Lower lobe of right lung (tissue), 2 donors: Measurements from ENCODE around the gene TCF4. TPM values are rescaled to one million over a fixed set of nuclear protein-coding genes. Genes with fewer than 3 reads are reported as not detected.
A peak's percentile ranks its signal among the peaks of the same experiment; 100 is the strongest.

Experiments
- ATAC-seq, 2 donors: fragments of 200-7000 bp; cut with Tn5 transposase; one replicate each; pipeline ENCODE4 v1.9.1; 2020 to 2022; ENCODE audit warnings: mild to moderate bottlenecking in 2 of 2, moderate library complexity in 2 of 2
- DNase-seq: peaks from one replicate; pipeline ENCODE4 v3.0.0-alpha.2; 2020
- H3K27ac ChIP-seq: fragments of 200-600 bp; one replicate; pipeline ENCODE4 v1.8.0; 2022
- H3K27me3 ChIP-seq: fragments of 200-600 bp; one replicate; pipeline ENCODE4 v1.8.0; 2022; ENCODE audit warnings: low read depth
- H3K36me3 ChIP-seq: fragments of 200-600 bp; one replicate; pipeline ENCODE4 v1.8.0; 2022; ENCODE audit warnings: mild to moderate bottlenecking
- H3K4me1 ChIP-seq: fragments of 200-600 bp; one replicate; pipeline ENCODE4 v1.8.0; 2022
- H3K4me3 ChIP-seq: fragments of 200-600 bp; one replicate; pipeline ENCODE4 v1.8.0; 2022; ENCODE audit warnings: mild to moderate bottlenecking
- H3K9me3 ChIP-seq: fragments of 200-600 bp; one replicate; pipeline ENCODE4 v1.8.0; 2022
- CTCF ChIP-seq: fragments of 200-600 bp; IDR thresholded peaks from one replicate; pipeline ENCODE4 v1.8.0; 2022; ENCODE audit warnings: antibody characterized with exemption, mild to moderate bottlenecking
- intact Hi-C: fragments of 100-400 bp; cut with DNase I; formaldehyde crosslinking; loops from one replicate; pipeline ENCODE4 v1.11.0; 2022
- total RNA-seq: library from RNA; stranded (reverse); fragmentation: NEBNext Ultra II Directional; extraction: Animal tissue kit (Norgen Biotek cat#: 25700); gene quantifications from one replicate; pipeline ENCODE4 v1.2.1, GENCODE V29; 2021
- donor health status: DM: no; HTN: yes; CAD: no; lungs with severe emphysema.

Gene TCF4
- total RNA-seq, 1 donor from 2014 or later = 112 TPM

DNA sequence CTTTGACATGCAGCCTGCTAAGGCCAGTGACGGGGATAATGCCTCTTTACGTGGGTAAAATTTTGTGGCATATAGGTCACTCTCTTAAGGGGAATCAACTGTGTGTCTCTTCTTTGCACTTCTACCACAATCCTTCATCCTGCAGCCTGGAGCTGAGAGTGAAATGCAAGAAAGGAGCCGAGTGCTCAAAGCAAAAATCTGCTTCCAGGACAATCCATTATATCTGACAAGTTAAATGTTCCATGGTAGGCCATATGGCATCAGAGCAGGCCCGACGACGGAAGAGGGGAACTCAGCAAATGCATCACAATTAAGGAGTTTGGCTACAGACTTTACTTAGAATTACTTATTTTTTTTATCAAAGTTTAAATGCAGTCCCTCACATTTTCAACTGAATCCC is 171.2 kb downstream of the TCF4 start:
- no peak for TF ChIP-seq CTCF
- Histone ChIP-seq H3K27ac (peak overlapping the region; percentile 9), H3K4me1 (peaks cover 26% of the 10 kb centered on the region), H3K36me3 (no peaks in the 10 kb centered on the region), H3K4me3 (no peak overlapping the region), H3K27me3 (no peaks in the 10 kb centered on the region), H3K9me3 (no peaks in the 10 kb centered on the region)
- ATAC-seq (no peak), DNase-seq (no peak)
- intact Hi-C loops = loop anchor here (5.0 kb wide), 1 partner anchor 1161 kb away; no protein-coding TSS in a partner anchor

- intact Hi-C loops = loop anchor here (5.0 kb wide), 1 partner anchor 1162 kb away; no protein-coding TSS in a partner anchor
- DNase-seq = peak; percentile 87
Observed at GRCh38 chr18:55415258-55415871, 172.6 kb downstream of the TCF4 start.

GRCh38 chr18:55414475-55414874 is 173.5 kb downstream of the TCF4 start:
- no peaks in the 10 kb centered on the region for H3K27me3 ChIP-seq
- no peak for DNase-seq
- no peak overlapping the region for H3K4me3 ChIP-seq
- no peaks in the 10 kb centered on the region for H3K36me3 ChIP-seq
- peaks cover 16% of the 10 kb centered on the region for H3K4me1 ChIP-seq
- intact Hi-C loops = no loop called here
- TF ChIP-seq CTCF = no peak
- no peak for ATAC-seq
- no peaks in the 10 kb centered on the region for H3K9me3 ChIP-seq
- no peak overlapping the region for H3K27ac ChIP-seq

More at GRCh38 chr18:55415258-55415871, 172.6 kb downstream of the TCF4 start:
- H3K4me1 ChIP-seq = peaks cover 25% of the 10 kb centered on the region
- peak; percentile 94 for TF ChIP-seq CTCF
- no peaks in the 10 kb centered on the region for H3K27me3 ChIP-seq
- no peaks in the 10 kb centered on the region for H3K9me3 ChIP-seq
- peak; percentile 82 to 88 for ATAC-seq
- H3K4me3 ChIP-seq = no peak overlapping the region
- H3K27ac ChIP-seq = no peak overlapping the region
- no peaks in the 10 kb centered on the region for H3K36me3 ChIP-seq

DNA sequence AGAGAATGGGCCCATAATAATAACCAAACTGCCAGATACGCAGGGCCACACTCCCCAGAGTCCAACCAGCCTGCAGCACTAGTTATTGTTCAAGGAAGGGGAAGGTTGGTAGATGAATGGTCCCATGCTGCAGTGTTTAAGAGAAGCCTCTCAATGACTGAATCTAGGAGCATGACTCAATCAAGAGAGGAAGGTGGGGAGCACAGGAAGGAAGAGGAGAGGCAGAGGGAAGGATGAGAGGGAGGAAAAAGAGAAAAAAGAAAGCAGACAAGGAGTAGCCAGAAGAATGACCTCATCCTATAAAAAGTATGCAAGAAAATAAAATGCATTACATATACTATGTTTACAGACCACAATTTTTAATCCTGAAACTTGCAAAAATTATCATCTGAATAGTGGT is 174.5 kb downstream of the TCF4 start:
- no peak for DNase-seq
- Histone ChIP-seq H3K4me1 (peaks cover 12% of the 10 kb centered on the region), H3K4me3 (no peak overlapping the region), H3K27ac (no peak overlapping the region), H3K9me3 (no peaks in the 10 kb centered on the region), H3K27me3 (no peaks in the 10 kb centered on the region), H3K36me3 (no peaks in the 10 kb centered on the region)
- no peak for ATAC-seq
- intact Hi-C loops = no loop called here
- no peak for TF ChIP-seq CTCF

- intact Hi-C loops = no loop called here
- Histone ChIP-seq H3K4me1 (peaks cover 10% of the 10 kb centered on the region), H3K9me3 (no peaks in the 10 kb centered on the region), H3K27me3 (no peaks in the 10 kb centered on the region), H3K27ac (no peak overlapping the region), H3K36me3 (no peaks in the 10 kb centered on the region), H3K4me3 (no peak overlapping the region)
- DNase-seq (no peak), ATAC-seq (no peak)
- TF ChIP-seq CTCF = no peak
Observed at GRCh38 chr18:55407774-55408535, 180.0 kb downstream of the TCF4 start.
